NCI-H2196 treated with DMSO at 0.1 percent for 48 hours (cell line): ENCODE data around the gene NOTCH1.
A peak's percentile ranks its signal among the peaks of the same experiment; 100 is the strongest.

Experiments used
- DNase-seq: peaks from one replicate; lab custom pipeline; 2025; ENCODE audit not compliant: unreplicated experiment; lab: John Stamatoyannopoulos, UW

NOTCH1 gene

GRCh38 chr9:136470356-136470755 is 75.5 kb downstream of the NOTCH1 start:
- no peak for DNase-seq

- peak; percentile 22 for DNase-seq
These were observed 78.1 kb downstream of the NOTCH1 start for GRCh38 chr9:136467766-136468165.

- DNase-seq: no peak
These were observed 79.7 kb downstream of the NOTCH1 start for GRCh38 chr9:136466155-136466541.

- no peak for DNase-seq
These were observed 80.2 kb downstream of the NOTCH1 start for GRCh38 chr9:136465500-136466154.

GRCh38 chr9:136464241-136464640 is 81.6 kb downstream of the NOTCH1 start:
- no peak for DNase-seq

- DNase-seq: no peak
These were observed 82.3 kb downstream of the NOTCH1 start for GRCh38 chr9:136463578-136463977.

- no peak for DNase-seq
These were observed 83.2 kb downstream of the NOTCH1 start for GRCh38 chr9:136462664-136463063.

- DNase-seq: no peak
These were observed 85.0 kb downstream of the NOTCH1 start for GRCh38 chr9:136460772-136461325.

GRCh38 chr9:136459425-136459824 is 86.4 kb downstream of the NOTCH1 start:
- no peak for DNase-seq

GRCh38 chr9:136457326-136457725 is 88.5 kb downstream of the NOTCH1 start:
- no peak for DNase-seq

- no peak for DNase-seq
These were observed 89.6 kb downstream of the NOTCH1 start for GRCh38 chr9:136456258-136456657.

- DNase-seq: no peak
These were observed 90.5 kb downstream of the NOTCH1 start for GRCh38 chr9:136455043-136456002.

GRCh38 chr9:136454026-136454796 is 91.6 kb downstream of the NOTCH1 start:
- DNase-seq: no peak

GRCh38 chr9:136453326-136453725 is 92.5 kb downstream of the NOTCH1 start:
- DNase-seq: no peak

- DNase-seq: no peak
These were observed 94.5 kb downstream of the NOTCH1 start for GRCh38 chr9:136451221-136451877.

GRCh38 chr9:136448655-136449054 is 97.2 kb downstream of the NOTCH1 start:
- no peak for DNase-seq

GRCh38 chr9:136447173-136447778 is 98.6 kb downstream of the NOTCH1 start:
- no peak for DNase-seq

GRCh38 chr9:136445799-136446198 is 100.0 kb downstream of the NOTCH1 start:
- no peak for DNase-seq
